HepG2 (cell line): ENCODE results near the gene LGALS3. TPM values are rescaled to one million over a fixed set of nuclear protein-coding genes. Genes with fewer than 3 reads are reported as not detected.

Experiments
- ATAD3A ChIP-seq: sonication (generic); formaldehyde crosslinking; IDR thresholded peaks from 2 replicates; pipeline ENCODE4 v1.4.0; 2020; ENCODE audit warnings: missing genetic modification reagents
- ATF1 ChIP-seq: IDR thresholded peaks from 2 replicates; pipeline ENCODE4 v1.6.1; 2016; ENCODE audit warnings: mild to moderate bottlenecking, control low read depth
- BCLAF1 ChIP-seq: fragments of 450-650 bp; IDR thresholded peaks from 2 replicates; pipeline ENCODE4 v1.6.1; 2017; ENCODE audit warnings: mild to moderate bottlenecking
- CEBPB ChIP-seq: IDR thresholded peaks from 2 replicates; pipeline ENCODE4 v1.6.1; 2011; ENCODE audit warnings: low read depth, low read length, improper control_type of control experiment, borderline replicate concordance
- FLYWCH1 ChIP-seq: sonication (generic); formaldehyde crosslinking; IDR thresholded peaks from 2 replicates; pipeline ENCODE4 v1.8.1; 2023; ENCODE audit warnings: mild to moderate bottlenecking, missing genetic modification reagents
- FOXO1 ChIP-seq: sonication (generic); formaldehyde crosslinking; IDR thresholded peaks from 2 replicates; pipeline ENCODE4 v1.4.0; 2020; ENCODE audit warnings: missing genetic modification reagents
- GATA4 ChIP-seq: sonication (generic); IDR thresholded peaks from 2 replicates; pipeline ENCODE4 v1.6.1; 2016; ENCODE audit warnings: antibody characterized with exemption, low read depth, borderline replicate concordance
- GATAD2A ChIP-seq: IDR thresholded peaks from 2 replicates; pipeline ENCODE4 v1.6.1; 2016
- HIVEP1 ChIP-seq: sonication (generic); formaldehyde crosslinking; IDR thresholded peaks from 2 replicates; pipeline ENCODE4 v1.4.0; 2020; ENCODE audit warnings: mild to moderate bottlenecking, missing genetic modification reagents
- HOXA7 ChIP-seq: sonication (generic); formaldehyde crosslinking; IDR thresholded peaks from 2 replicates; pipeline ENCODE4 v1.8.1; 2022; ENCODE audit warnings: mild to moderate bottlenecking, missing genetic modification reagents, moderate library complexity
- MYNN ChIP-seq: sonication (generic); formaldehyde crosslinking; IDR thresholded peaks from 2 replicates; pipeline ENCODE4 v1.4.0; 2020; ENCODE audit warnings: mild to moderate bottlenecking, low read depth, missing genetic modification reagents
- POLR2AphosphoS5 ChIP-seq: IDR thresholded peaks from 2 replicates; pipeline ENCODE4 v1.6.1; 2012; ENCODE audit warnings: low read depth, low read length
- REPIN1 ChIP-seq: sonication (generic); formaldehyde crosslinking; IDR thresholded peaks from 2 replicates; pipeline ENCODE4 v1.8.0; 2022; ENCODE audit warnings: missing genetic modification reagents, low read depth, mild to moderate bottlenecking, borderline replicate concordance
- SATB2 ChIP-seq: sonication (generic); formaldehyde crosslinking; IDR thresholded peaks from 2 replicates; pipeline ENCODE4 v1.5.0; 2020; ENCODE audit warnings: missing genetic modification reagents
- SP4 ChIP-seq: sonication (generic); formaldehyde crosslinking; IDR thresholded peaks from 2 replicates; pipeline ENCODE4 v1.8.1; 2023; ENCODE audit warnings: mild to moderate bottlenecking, missing genetic modification reagents
- SYNCRIP ChIP-seq: fragments of 200-400 bp; formaldehyde crosslinking; IDR thresholded peaks from 2 replicates; pipeline ENCODE4 v1.6.1; 2018; ENCODE audit warnings: mild to moderate bottlenecking, low read depth, low read length; ENCODE audit not compliant: insufficient read depth
- TCF7L2 ChIP-seq: IDR thresholded peaks from 2 replicates; pipeline ENCODE4 v1.6.1; 2011; ENCODE audit warnings: mild to moderate bottlenecking, low read depth, low read length, moderate library complexity
- WIZ ChIP-seq: sonication (generic); formaldehyde crosslinking; IDR thresholded peaks from 2 replicates; pipeline ENCODE4 v1.5.1; 2020; ENCODE audit warnings: mild to moderate bottlenecking, missing genetic modification reagents
- ZBTB14 ChIP-seq: sonication (generic); formaldehyde crosslinking; IDR thresholded peaks from 2 replicates; pipeline ENCODE4 v1.4.0; 2020; ENCODE audit warnings: missing genetic modification reagents
- ZFX ChIP-seq: sonication (generic); formaldehyde crosslinking; IDR thresholded peaks from 2 replicates; pipeline ENCODE4 v1.4.0; 2020; ENCODE audit warnings: mild to moderate bottlenecking, low read depth, missing genetic modification reagents, moderate library complexity
- ZNF30 ChIP-seq: sonication (generic); formaldehyde crosslinking; IDR thresholded peaks from 2 replicates; pipeline ENCODE4 v1.5.0; 2020; ENCODE audit warnings: mild to moderate bottlenecking, missing genetic modification reagents
- ZNF530 ChIP-seq: sonication (generic); formaldehyde crosslinking; IDR thresholded peaks from 2 replicates; pipeline ENCODE4 v1.5.0; 2020; ENCODE audit warnings: low read depth, mild to moderate bottlenecking, missing genetic modification reagents
- ZNF704 ChIP-seq: sonication (generic); formaldehyde crosslinking; IDR thresholded peaks from 2 replicates; pipeline ENCODE4 v1.8.1; 2023; ENCODE audit warnings: mild to moderate bottlenecking, inconsistent platforms, moderate library complexity, missing genetic modification reagents, borderline replicate concordance
- polyA plus RNA-seq, 8 experiments: library from polyadenylated mRNA; depleted of rRNA in 3 of 8; stranded (reverse) in 7 of 8; unstranded in 1 of 8; fragments of >200 nt; fragmentation: Illumina TruSeq in 4 of 8; extraction: Trizol in 4 of 8; gene quantifications; 2 replicates each; pipeline versions ENCODE4 v1.2.1 to v1.2.3, GENCODE V29; 2011 to 2016; ENCODE audit warnings: low read depth in 4 of 8, missing spikeins in 1 of 8, mixed read lengths in 1 of 8; ENCODE audit not compliant: insufficient read depth in 1 of 8
- total RNA-seq, 5 experiments: library from RNA; depleted of rRNA; stranded (reverse); fragments of >200 nt; fragmentation: Illumina TruSeq; extraction: Trizol; gene quantifications; 2 replicates each; pipeline ENCODE4 v1.2.3, GENCODE V29; 2016; ENCODE audit warnings: low read depth in 1 of 5
- TF ChIP-seq, protein P1 (sequence below): sonication (generic); IDR thresholded peaks from 2 replicates; pipeline ENCODE4 v1.6.1; 2016; ENCODE audit warnings: low read depth, borderline replicate concordance
- TF ChIP-seq, protein P2 (sequence below): sonication (generic); formaldehyde crosslinking; IDR thresholded peaks from 2 replicates; pipeline ENCODE4 v1.5.0; 2020; ENCODE audit warnings: missing genetic modification reagents
- TF ChIP-seq, protein P3 (sequence below): sonication (generic); formaldehyde crosslinking; IDR thresholded peaks from 2 replicates; pipeline ENCODE4 v1.5.0; 2020; ENCODE audit warnings: mild to moderate bottlenecking, low read depth, missing genetic modification reagents, borderline replicate concordance

LGALS3 gene
- total and polyA plus RNA-seq, 2 of the 13 experiments (the other 11 are each of a cell fraction or from before 2014, with no cell fraction given), result 5.0 to 97.4 TPM

GRCh38 chr14:55114720-55115119 lies 14.3 kb upstream of the LGALS3 start (continued):
- TF ChIP-seq FLYWCH1, result no peak
- peak; percentile 14; the same call in 1 of the 2 replicates for TF ChIP-seq FOXO1 (CRISPR knock-in tag)
- TF ChIP-seq ZNF30 (CRISPR knock-in tag), result no peak
- no peak for TF ChIP-seq TCF7L2
- no peak for TF ChIP-seq ZBTB14
- no peak for TF ChIP-seq SYNCRIP
- TF ChIP-seq ZFX, result no peak
- no peak for TF ChIP-seq WIZ (CRISPR knock-in tag)
- TF ChIP-seq GATAD2A, result peak; percentile 67
- TF ChIP-seq, protein P1, sequence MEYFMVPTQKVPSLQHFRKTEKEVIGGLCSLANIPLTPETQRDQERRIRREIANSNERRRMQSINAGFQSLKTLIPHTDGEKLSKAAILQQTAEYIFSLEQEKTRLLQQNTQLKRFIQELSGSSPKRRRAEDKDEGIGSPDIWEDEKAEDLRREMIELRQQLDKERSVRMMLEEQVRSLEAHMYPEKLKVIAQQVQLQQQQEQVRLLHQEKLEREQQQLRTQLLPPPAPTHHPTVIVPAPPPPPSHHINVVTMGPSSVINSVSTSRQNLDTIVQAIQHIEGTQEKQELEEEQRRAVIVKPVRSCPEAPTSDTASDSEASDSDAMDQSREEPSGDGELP, result no peak
- no peak for TF ChIP-seq SP4 (CRISPR knock-in tag)
- TF ChIP-seq ZNF704 (CRISPR knock-in tag), result no peak
- TF ChIP-seq ATF1 (CRISPR knock-in tag), result no peak
- TF ChIP-seq, protein P2, sequence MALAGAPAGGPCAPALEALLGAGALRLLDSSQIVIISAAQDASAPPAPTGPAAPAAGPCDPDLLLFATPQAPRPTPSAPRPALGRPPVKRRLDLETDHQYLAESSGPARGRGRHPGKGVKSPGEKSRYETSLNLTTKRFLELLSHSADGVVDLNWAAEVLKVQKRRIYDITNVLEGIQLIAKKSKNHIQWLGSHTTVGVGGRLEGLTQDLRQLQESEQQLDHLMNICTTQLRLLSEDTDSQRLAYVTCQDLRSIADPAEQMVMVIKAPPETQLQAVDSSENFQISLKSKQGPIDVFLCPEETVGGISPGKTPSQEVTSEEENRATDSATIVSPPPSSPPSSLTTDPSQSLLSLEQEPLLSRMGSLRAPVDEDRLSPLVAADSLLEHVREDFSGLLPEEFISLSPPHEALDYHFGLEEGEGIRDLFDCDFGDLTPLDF (CRISPR knock-in tag), result no peak
- TF ChIP-seq REPIN1, result no peak
- TF ChIP-seq ATAD3A, result no peak
- no peak for TF ChIP-seq POLR2AphosphoS5
- TF ChIP-seq, protein P3, sequence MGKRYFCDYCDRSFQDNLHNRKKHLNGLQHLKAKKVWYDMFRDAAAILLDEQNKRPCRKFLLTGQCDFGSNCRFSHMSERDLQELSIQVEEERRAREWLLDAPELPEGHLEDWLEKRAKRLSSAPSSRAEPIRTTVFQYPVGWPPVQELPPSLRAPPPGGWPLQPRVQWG (CRISPR knock-in tag), result no peak
- no peak for TF ChIP-seq SATB2 (CRISPR knock-in tag)
- TF ChIP-seq CEBPB, result 0 out of 2 replicates have a peak, but pooled peaks have one; percentile 6
- no peak for TF ChIP-seq MYNN (CRISPR knock-in tag)
- TF ChIP-seq HIVEP1 (CRISPR knock-in tag), result no peak
- TF ChIP-seq GATA4, result no peak
- TF ChIP-seq ZNF530 (CRISPR knock-in tag), result no peak
- TF ChIP-seq HOXA7 (CRISPR knock-in tag), result no peak
- no peak for TF ChIP-seq BCLAF1
